ENCODE measurements around the gene RBKS.
"Not testable (repeated sequence)": the region's sequence is repeated elsewhere in the genome, so short reads cannot be mapped to it uniquely, and the experiment has no call there.

Gene RBKS

DNA sequence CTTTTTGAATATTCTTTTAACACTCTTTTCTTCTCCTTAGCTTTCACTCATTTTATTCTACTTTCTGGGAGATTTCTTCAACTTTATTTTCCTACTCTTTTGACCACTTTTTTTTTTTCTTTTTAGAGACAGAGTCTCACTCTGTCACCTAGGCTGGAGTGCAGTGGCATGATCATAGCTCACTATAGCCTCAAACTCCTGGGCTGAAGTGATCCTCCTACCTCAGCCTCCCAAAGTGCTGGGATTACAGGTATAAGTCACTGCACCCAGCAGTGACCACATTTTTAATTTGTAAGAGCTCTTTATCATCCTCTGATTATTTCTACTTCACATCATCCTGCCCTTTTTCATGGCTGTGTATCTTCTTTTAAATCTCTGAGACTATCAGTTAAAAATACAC, 144.7 kb downstream of the RBKS start:
- H3K4me1 ChIP-seq; H3K27me3 ChIP-seq (ENCODE audit: low read depth); in situ Hi-C loops (cut with MboI; ENCODE audit: low sequenced_read_pairs); H3K4me3 ChIP-seq; H3K36me3 ChIP-seq (replicated peaks); DNase-seq (ENCODE audit: low spot score in 2 of 2); H3K9me3 ChIP-seq: not testable (repeated sequence)

DNA sequence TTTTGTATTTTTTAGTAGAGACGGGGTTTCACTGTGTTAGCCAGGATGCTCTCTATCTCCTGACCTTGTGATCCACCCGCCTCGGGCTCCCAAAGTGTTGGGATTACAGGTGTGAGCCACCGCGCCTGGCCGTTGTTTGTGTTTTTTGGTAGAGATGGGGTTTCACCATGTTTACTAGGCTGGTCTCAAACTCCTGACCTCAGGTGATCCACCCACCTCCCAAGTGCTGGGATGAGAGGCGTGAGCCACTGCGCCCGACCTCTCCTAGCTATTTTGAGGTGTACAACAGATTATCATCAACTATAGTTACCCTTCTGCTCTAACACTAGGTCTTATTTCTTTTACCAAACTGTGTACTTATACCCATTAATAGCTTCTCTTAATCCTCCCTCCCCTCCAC, 147.6 kb downstream of the RBKS start:
- Histone ChIP-seq H3K36me3 (replicated peaks) (no peaks in the 10 kb centered on the region), H3K4me1 (no peaks in the 10 kb centered on the region), H3K9me3 (no peaks in the 10 kb centered on the region; the same call in 1 of the 2 replicates), H3K4me3 (no peak overlapping the region), H3K27me3 (ENCODE audit: low read depth) (no peaks in the 10 kb centered on the region)
- in situ Hi-C loops (cut with MboI; ENCODE audit: low sequenced_read_pairs), result no loop called here
- DNase-seq (ENCODE audit: low spot score in 2 of 2), result no peak

DNA sequence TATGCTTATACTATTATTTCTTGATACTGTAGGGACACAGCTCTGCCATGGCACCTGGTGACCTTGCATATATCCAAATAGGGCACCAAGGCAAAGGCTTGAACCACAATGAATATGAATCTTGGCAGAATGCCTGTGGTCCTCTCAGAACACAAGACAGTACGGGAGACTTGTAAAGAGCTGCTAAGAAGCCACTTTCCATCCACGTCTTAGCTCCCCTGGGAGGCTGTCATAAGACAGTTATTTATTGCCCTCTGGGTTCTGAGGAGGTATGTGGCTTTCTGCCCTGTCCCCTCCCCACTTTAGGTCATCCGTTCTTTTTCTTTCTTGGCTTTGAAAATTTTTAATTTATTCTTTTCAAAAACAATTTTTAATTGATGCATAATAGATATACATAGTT, 148.5 kb downstream of the RBKS start:
- no peak for DNase-seq (ENCODE audit: low spot score in 2 of 2)
- Histone ChIP-seq H3K9me3 (no peaks in the 10 kb centered on the region; the same call in 1 of the 2 replicates), H3K4me3 (no peak overlapping the region), H3K36me3 (replicated peaks) (no peaks in the 10 kb centered on the region), H3K4me1 (no peaks in the 10 kb centered on the region), H3K27me3 (ENCODE audit: low read depth) (no peaks in the 10 kb centered on the region)
- in situ Hi-C loops (cut with MboI; ENCODE audit: low sequenced_read_pairs), result no loop called here

- Histone ChIP-seq H3K9me3 (no peaks in the 10 kb centered on the region), H3K4me3 (no peak overlapping the region), H3K4me1 (no peaks in the 10 kb centered on the region), H3K27me3 (ENCODE audit: low read depth) (no peaks in the 10 kb centered on the region), H3K36me3 (replicated peaks) (no peaks in the 10 kb centered on the region)
- in situ Hi-C loops (cut with MboI; ENCODE audit: low sequenced_read_pairs), result no loop called here
- no peak for DNase-seq (ENCODE audit: low spot score in 2 of 2)
These were observed 151.2 kb downstream of the RBKS start for GRCh38 chr2:27739058-27739373.

GRCh38 chr2:27738349-27739057, 151.7 kb downstream of the RBKS start:
- no peaks in the 10 kb centered on the region for H3K9me3 ChIP-seq
- H3K36me3 ChIP-seq (replicated peaks), result no peaks in the 10 kb centered on the region
- in situ Hi-C loops (cut with MboI; ENCODE audit: low sequenced_read_pairs), result no loop called here
- H3K4me1 ChIP-seq, result no peaks in the 10 kb centered on the region
- no peak overlapping the region for H3K4me3 ChIP-seq
- no peaks in the 10 kb centered on the region for H3K27me3 ChIP-seq (ENCODE audit: low read depth)
- DNase-seq (ENCODE audit: low spot score in 2 of 2), result no peak

DNA sequence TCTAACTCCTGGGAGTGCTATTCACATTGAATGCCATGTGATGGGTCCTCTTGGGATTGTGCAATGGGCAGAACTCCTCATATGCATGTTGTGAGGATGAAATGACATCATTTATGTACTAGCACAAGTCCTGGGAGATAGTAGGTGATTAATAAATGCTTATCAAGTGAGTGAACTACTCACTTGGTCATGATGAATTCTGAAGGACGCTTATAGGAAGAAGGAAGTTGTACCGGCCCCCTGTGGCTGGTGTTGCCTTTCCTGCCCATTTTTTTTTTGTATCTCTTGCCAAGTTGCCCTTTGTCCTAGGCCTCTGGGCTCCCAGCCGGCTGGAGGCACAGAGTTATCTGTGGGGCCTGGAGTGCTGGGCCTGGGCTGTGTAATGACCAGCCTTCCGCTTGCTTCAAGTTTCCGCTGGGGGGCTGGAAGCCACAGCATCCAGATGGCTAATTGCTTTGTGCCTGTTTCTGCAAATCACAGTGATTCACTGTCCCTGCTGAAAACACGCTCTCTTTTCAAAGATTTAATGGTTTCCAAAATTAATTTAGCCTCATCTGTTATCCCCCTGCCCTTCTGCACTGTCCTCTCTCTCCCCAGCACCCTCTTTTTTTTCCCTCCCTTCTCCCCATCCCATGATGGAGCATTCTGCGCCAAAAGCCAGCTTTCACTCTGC, 152.4 kb downstream of the RBKS start:
- in situ Hi-C loops (cut with MboI; ENCODE audit: low sequenced_read_pairs), result no loop called here
- DNase-seq (ENCODE audit: low spot score in 2 of 2), result no peak

DNA sequence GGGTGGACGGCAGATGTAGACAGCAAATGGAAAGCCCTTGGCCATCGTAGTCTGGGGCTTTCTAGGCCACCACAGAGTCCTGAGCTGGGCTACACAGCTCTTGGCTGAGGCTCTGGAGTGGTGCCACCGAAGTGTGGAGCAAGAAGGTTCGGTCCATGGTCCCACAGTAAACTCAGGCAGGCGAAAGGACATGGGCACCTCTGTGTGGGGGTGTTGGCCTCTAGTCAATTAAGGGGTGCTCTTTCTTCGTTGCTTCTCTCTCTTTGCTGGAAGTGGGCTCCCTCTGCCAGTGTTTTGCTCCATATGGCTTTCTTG, 153.3 kb downstream of the RBKS start:
- in situ Hi-C loops (cut with MboI; ENCODE audit: low sequenced_read_pairs), result no loop called here
- no peak for DNase-seq (ENCODE audit: low spot score in 2 of 2)
- Histone ChIP-seq H3K9me3 (no peaks in the 10 kb centered on the region), H3K27me3 (ENCODE audit: low read depth) (no peaks in the 10 kb centered on the region), H3K36me3 (replicated peaks) (no peaks in the 10 kb centered on the region), H3K4me3 (no peak overlapping the region), H3K4me1 (no peaks in the 10 kb centered on the region)

More for the DNA sequence above, 152.4 kb downstream of the RBKS start:
- H3K27me3 ChIP-seq (ENCODE audit: low read depth), result no peaks in the 10 kb centered on the region
- no peaks in the 10 kb centered on the region for H3K36me3 ChIP-seq (replicated peaks)
- no peak overlapping the region for H3K4me3 ChIP-seq
- no peaks in the 10 kb centered on the region for H3K4me1 ChIP-seq
- H3K9me3 ChIP-seq, result no peaks in the 10 kb centered on the region

GRCh38 chr2:27736031-27736889, 153.9 kb downstream of the RBKS start:
- Histone ChIP-seq H3K9me3 (no peaks in the 10 kb centered on the region), H3K4me1 (no peaks in the 10 kb centered on the region), H3K36me3 (replicated peaks) (no peaks in the 10 kb centered on the region), H3K4me3 (no peak overlapping the region), H3K27me3 (ENCODE audit: low read depth) (no peaks in the 10 kb centered on the region)
- DNase-seq (ENCODE audit: low spot score in 2 of 2), result no peak
- in situ Hi-C loops (cut with MboI; ENCODE audit: low sequenced_read_pairs), result no loop called here

DNA sequence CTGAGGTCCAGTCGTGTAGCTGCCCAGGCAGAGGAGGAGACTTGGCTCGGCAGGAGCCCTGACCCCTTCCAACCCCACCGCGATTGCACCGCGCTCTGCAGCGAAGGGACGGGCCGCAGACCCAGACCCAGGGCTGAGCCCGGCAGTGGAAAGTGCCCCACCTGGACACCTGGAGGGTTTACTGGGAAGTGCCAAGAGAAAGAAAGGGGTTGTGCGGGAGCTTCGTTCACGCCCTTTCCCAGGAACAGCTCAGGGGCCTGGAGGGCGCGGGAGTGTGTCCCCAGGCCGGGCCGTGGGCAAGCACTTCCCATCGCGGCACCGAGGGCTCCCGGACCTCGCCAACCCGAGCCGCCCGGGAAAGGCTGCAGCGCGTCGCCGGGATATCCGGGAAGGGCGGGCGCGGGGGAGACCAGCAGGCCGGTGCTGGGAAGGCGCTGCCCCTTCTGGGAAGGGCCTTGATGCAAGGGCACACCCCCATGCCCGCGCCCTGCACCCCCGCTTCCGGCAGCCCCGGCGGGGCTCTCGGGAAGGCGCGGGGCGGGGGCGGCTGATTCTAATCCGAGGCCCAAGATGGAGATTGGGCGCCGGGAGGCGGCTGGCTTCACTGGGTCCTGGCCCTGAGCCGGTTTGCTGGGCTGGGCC, 154.8 kb downstream of the RBKS start:
- H3K27me3 ChIP-seq (ENCODE audit: low read depth), result no peaks in the 10 kb centered on the region
- in situ Hi-C loops (cut with MboI; ENCODE audit: low sequenced_read_pairs), result no loop called here
- no peaks in the 10 kb centered on the region for H3K36me3 ChIP-seq (replicated peaks)
- H3K4me3 ChIP-seq, result no peak overlapping the region
- DNase-seq (ENCODE audit: low spot score in 2 of 2), result no peak
- no peaks in the 10 kb centered on the region for H3K4me1 ChIP-seq
- no peaks in the 10 kb centered on the region for H3K9me3 ChIP-seq

GRCh38 chr2:27734305-27734704, 155.9 kb downstream of the RBKS start:
- DNase-seq (ENCODE audit: low spot score in 2 of 2), result no peak
- Histone ChIP-seq H3K4me1 (no peaks in the 10 kb centered on the region), H3K36me3 (replicated peaks) (no peaks in the 10 kb centered on the region), H3K4me3 (no peak overlapping the region), H3K9me3 (no peaks in the 10 kb centered on the region), H3K27me3 (ENCODE audit: low read depth) (no peaks in the 10 kb centered on the region)
- in situ Hi-C loops (cut with MboI; ENCODE audit: low sequenced_read_pairs), result no loop called here
